ENCODE data around the gene CLIP2. TPM values are rescaled to one million over a fixed set of nuclear protein-coding genes. Genes with fewer than 3 reads are reported as not detected.

CLIP2 gene
- total RNA-seq, 1 donor from 2014 or later: 7.4 TPM

GRCh38 chr7:74324531-74325209, 35.5 kb downstream of the CLIP2 start:
- Histone ChIP-seq H3K27ac (replicated peaks) (no peak overlapping the region), H3K27me3 (ENCODE audit: low read depth) (no peaks in the 10 kb centered on the region), H3K36me3 (peaks cover 16% of the 10 kb centered on the region), H3K9me3 (replicated peaks) (no peaks in the 10 kb centered on the region), H3K4me1 (peaks cover 4% of the 10 kb centered on the region), H3K4me3 (no peak overlapping the region)
- DNase-seq: no peak
- no peak for TF ChIP-seq CTCF (IDR thresholded peaks at IDR 0.05; ENCODE audit: borderline replicate concordance)
- intact Hi-C loops (cut with micrococcal nuclease): no loop called here

- DNase-seq: no peak
- no peak overlapping the region for H3K27ac ChIP-seq (replicated peaks)
- peaks cover 16% of the 10 kb centered on the region for H3K36me3 ChIP-seq
- H3K27me3 ChIP-seq (ENCODE audit: low read depth): no peaks in the 10 kb centered on the region
- no peaks in the 10 kb centered on the region for H3K9me3 ChIP-seq (replicated peaks)
- intact Hi-C loops (cut with micrococcal nuclease): no loop called here
- no peak overlapping the region for H3K4me3 ChIP-seq
- peaks cover 4% of the 10 kb centered on the region for H3K4me1 ChIP-seq
- no peak for TF ChIP-seq CTCF (IDR thresholded peaks at IDR 0.05; ENCODE audit: borderline replicate concordance)
Measured at GRCh38 chr7:74325210-74325565, 36.0 kb downstream of the CLIP2 start.

- Histone ChIP-seq H3K9me3 (replicated peaks) (no peaks in the 10 kb centered on the region), H3K4me3 (no peak overlapping the region), H3K27ac (replicated peaks) (no peak overlapping the region), H3K36me3 (peaks cover 1% of the 10 kb centered on the region), H3K4me1 (peaks cover 10% of the 10 kb centered on the region), H3K27me3 (ENCODE audit: low read depth) (no peaks in the 10 kb centered on the region)
- intact Hi-C loops (cut with micrococcal nuclease): no loop called here
- no peak for DNase-seq
- TF ChIP-seq CTCF (IDR thresholded peaks at IDR 0.05; ENCODE audit: borderline replicate concordance): no peak
Measured at GRCh38 chr7:74329225-74329624, 40.0 kb downstream of the CLIP2 start.

GRCh38 chr7:74332373-74333176, 43.4 kb downstream of the CLIP2 start:
- no peak overlapping the region for H3K27ac ChIP-seq (replicated peaks)
- intact Hi-C loops (cut with micrococcal nuclease): no loop called here

GRCh38 chr7:74334030-74334429, 44.8 kb downstream of the CLIP2 start:
- Histone ChIP-seq H3K27ac (replicated peaks) (no peak overlapping the region), H3K9me3 (replicated peaks) (no peaks in the 10 kb centered on the region), H3K4me3 (no peak overlapping the region), H3K27me3 (ENCODE audit: low read depth) (no peaks in the 10 kb centered on the region), H3K36me3 (peaks cover 8% of the 10 kb centered on the region), H3K4me1 (peaks cover 9% of the 10 kb centered on the region)
- no peak for DNase-seq
- no peak for TF ChIP-seq CTCF (IDR thresholded peaks at IDR 0.05; ENCODE audit: borderline replicate concordance)
- intact Hi-C loops (cut with micrococcal nuclease): no loop called here

More at GRCh38 chr7:74332373-74333176, 43.4 kb downstream of the CLIP2 start:
- Histone ChIP-seq H3K27me3 (ENCODE audit: low read depth) (no peaks in the 10 kb centered on the region), H3K9me3 (replicated peaks) (no peaks in the 10 kb centered on the region), H3K4me3 (no peak overlapping the region), H3K4me1 (peaks cover 9% of the 10 kb centered on the region), H3K36me3 (no peaks in the 10 kb centered on the region)
- no peak for DNase-seq
- no peak for TF ChIP-seq CTCF (IDR thresholded peaks at IDR 0.05; ENCODE audit: borderline replicate concordance)
